ENCODE measurements around the gene SUFU. TPM values are rescaled to one million over a fixed set of nuclear protein-coding genes. Genes with fewer than 3 reads are reported as not detected.

The SUFU gene
- total and polyA plus RNA-seq, 2 donors (not counting 1 experiment from before 2014, with no cell fraction given) = 4.8 to 13.3 TPM

DNA sequence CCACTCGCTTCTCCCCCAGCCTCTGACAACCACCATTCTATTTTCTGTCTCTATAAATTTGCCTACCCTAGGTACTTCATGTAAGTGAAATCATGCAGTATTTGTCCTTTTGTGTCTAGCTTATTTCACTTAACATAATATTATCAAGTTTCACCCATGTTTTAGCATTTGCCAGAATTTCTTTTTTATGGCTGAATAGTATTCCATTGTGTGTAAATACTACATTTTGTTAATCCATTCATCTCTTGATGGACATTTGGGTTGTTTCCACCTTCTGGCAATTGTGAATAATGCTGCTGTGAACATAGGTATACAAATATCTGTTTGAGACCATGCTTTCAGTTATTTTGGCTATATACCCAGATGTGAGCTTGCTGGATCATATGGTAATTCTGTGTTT is 83.1 kb downstream of the SUFU start:
- no peak for DNase-seq
- H3K9me3 ChIP-seq (ENCODE audit: control extremely low read depth in 1 of 3, control insufficient read depth in 2 of 3, insufficient read depth in 1 of 3, low read length in 2 of 3) = no peaks in the 10 kb centered on the region
- H3K79me2 ChIP-seq (ENCODE audit: control insufficient read depth, insufficient read depth, low read length) = peaks cover 10% of the 10 kb centered on the region
- no peak overlapping the region for H2AFZ ChIP-seq (ENCODE audit: insufficient read depth, low read depth, low read length, poor library complexity, severe bottlenecking)
- no peaks in the 10 kb centered on the region for H3K27me3 Mint-ChIP-seq
- H4K20me1 ChIP-seq (ENCODE audit: control insufficient read depth, insufficient read depth, low read length, poor library complexity, severe bottlenecking) = peaks cover 23% of the 10 kb centered on the region
- no peak overlapping the region for H3K27ac Mint-ChIP-seq
- intact Hi-C loops (cut with micrococcal nuclease) = no loop called here
- ATAC-seq (ENCODE audit: low read depth) = no peak
- no peaks in the 10 kb centered on the region for H3K4me1 ChIP-seq (ENCODE audit: control insufficient read depth in 2 of 2, insufficient read depth in 2 of 2, low read length in 2 of 2)
- H3K4me1 Mint-ChIP-seq = peaks cover 2% of the 10 kb centered on the region
- no peak overlapping the region for H3K4me3 Mint-ChIP-seq
- no CpG with 5 or more reads among the region's 1 CpG for WGBS (ENCODE audit: insufficient coverage)
- no peak overlapping the region for H3K4me2 ChIP-seq (replicated peaks; ENCODE audit: low read depth, low read length, poor library complexity, severe bottlenecking)
- no peaks in the 10 kb centered on the region for H3K9me3 Mint-ChIP-seq (ENCODE audit: insufficient read depth)
- no peaks in the 10 kb centered on the region for H3K36me3 ChIP-seq (replicated peaks in 1 of 2; ENCODE audit: control extremely low read depth in 1 of 2, control insufficient read depth in 1 of 2, extremely low read depth in 1 of 2, insufficient read depth in 2 of 2, low read length in 1 of 2)
- ChIA-PET CTCF (interaction anchor here (0.9 to 1.4 kb wide), 4 partner anchors 58 to 357 kb away, joined by 3 to 6 read pairs (median 3); no protein-coding TSS in a partner anchor), POLR2A (no interaction called here)
- no peak overlapping the region for H3K4me3 ChIP-seq (ENCODE audit: control extremely low read depth in 1 of 5, extremely low read depth in 1 of 5, insufficient read depth in 1 of 5, low read depth in 2 of 5, low read length in 4 of 5)
- TF ChIP-seq EZH2 (IDR thresholded peaks at IDR 0.05; ENCODE audit: borderline replicate concordance, insufficient read depth, low read depth, low read length, poor library complexity, severe bottlenecking) = no peak
- TF ChIP-seq CTCF (IDR thresholded peaks at IDR 0.05) = no peak
- no peak overlapping the region for H3K27ac ChIP-seq (ENCODE audit: low read length in 2 of 2)
- no peaks in the 10 kb centered on the region for H3K27me3 ChIP-seq (replicated peaks in 1 of 4; ENCODE audit: control extremely low read depth in 1 of 4, control insufficient read depth in 3 of 4, insufficient read depth in 4 of 4, low read length in 3 of 4)
- H3K9ac ChIP-seq (ENCODE audit: low read length) = no peak overlapping the region

DNA sequence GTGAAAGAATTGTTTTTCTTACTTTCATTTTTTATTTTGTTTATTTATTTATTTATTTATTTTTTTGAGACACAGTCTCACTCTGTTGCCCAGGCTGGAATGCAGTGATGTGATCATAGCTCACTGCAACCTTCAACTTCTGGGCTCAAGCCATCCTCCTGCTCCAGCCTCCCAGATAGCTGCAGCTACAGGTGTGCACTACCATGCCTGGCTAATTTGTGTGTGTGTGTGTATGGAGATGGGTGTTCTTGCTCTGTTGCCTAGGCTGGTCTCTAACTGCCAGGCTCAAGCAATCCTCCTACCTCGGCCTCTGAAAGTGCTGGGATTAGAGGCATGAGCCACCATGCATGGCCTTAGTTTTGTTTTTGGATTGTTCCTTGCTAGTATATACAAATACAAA is 85.1 kb downstream of the SUFU start:
- Histone ChIP-seq H3K9me3 (ENCODE audit: control extremely low read depth in 1 of 3, control insufficient read depth in 2 of 3, insufficient read depth in 1 of 3, low read length in 2 of 3) (no peaks in the 10 kb centered on the region), H3K4me2 (replicated peaks; ENCODE audit: low read depth, low read length, poor library complexity, severe bottlenecking) (no peak overlapping the region), H3K79me2 (ENCODE audit: control insufficient read depth, insufficient read depth, low read length) (peaks cover 16% of the 10 kb centered on the region), H3K4me3 (ENCODE audit: control extremely low read depth in 1 of 5, extremely low read depth in 1 of 5, insufficient read depth in 1 of 5, low read depth in 2 of 5, low read length in 4 of 5) (no peak overlapping the region), H3K4me1 (ENCODE audit: control insufficient read depth in 2 of 2, insufficient read depth in 2 of 2, low read length in 2 of 2) (no peaks in the 10 kb centered on the region), H3K27me3 (replicated peaks in 1 of 4; ENCODE audit: control extremely low read depth in 1 of 4, control insufficient read depth in 3 of 4, insufficient read depth in 4 of 4, low read length in 3 of 4) (no peaks in the 10 kb centered on the region), H3K9ac (ENCODE audit: low read length) (no peak overlapping the region), H4K20me1 (ENCODE audit: control insufficient read depth, insufficient read depth, low read length, poor library complexity, severe bottlenecking) (peaks cover 22% of the 10 kb centered on the region), H3K36me3 (replicated peaks in 1 of 2; ENCODE audit: control extremely low read depth in 1 of 2, control insufficient read depth in 1 of 2, extremely low read depth in 1 of 2, insufficient read depth in 2 of 2, low read length in 1 of 2) (peaks cover 0 to 11% of the 10 kb centered on the region in 2 experiments), H2AFZ (ENCODE audit: insufficient read depth, low read depth, low read length, poor library complexity, severe bottlenecking) (no peak overlapping the region), H3K27ac (ENCODE audit: low read length in 2 of 2) (no peak overlapping the region)
- ChIA-PET CTCF (no interaction called here), POLR2A (no interaction called here)
- TF ChIP-seq CTCF (IDR thresholded peaks at IDR 0.05) (no peak), EZH2 (IDR thresholded peaks at IDR 0.05; ENCODE audit: borderline replicate concordance, insufficient read depth, low read depth, low read length, poor library complexity, severe bottlenecking) (no peak)
- ATAC-seq (ENCODE audit: low read depth) (no peak), DNase-seq (no peak)
- whole genome bisulfite sequencing (ENCODE audit: insufficient coverage) = no CpG with 5 or more reads among the region's 1 CpG
- Mint-ChIP-seq H3K27me3 (no peaks in the 10 kb centered on the region), H3K4me1 (no peaks in the 10 kb centered on the region), H3K9me3 (ENCODE audit: insufficient read depth) (no peaks in the 10 kb centered on the region), H3K27ac (no peak overlapping the region), H3K4me3 (no peak overlapping the region)
- intact Hi-C loops (cut with micrococcal nuclease) = no loop called here

Data from B cell (primary cell).